Lower leg skin (tissue), 3 donors: ENCODE measurements around the gene IQCC.

Experiments used
- CTCF ChIP-seq, 3 donors: fragments of 450-650 bp; IDR thresholded peaks; one replicate each; pipeline ENCODE4 v1.5.1; 2016; ENCODE audit warnings: antibody characterized with exemption in 3 of 3, mild to moderate bottlenecking in 3 of 3, moderate library complexity in 2 of 3
- POLR2A ChIP-seq, 2 donors: fragments of 450-650 bp; IDR thresholded peaks; one replicate each; pipeline ENCODE4 v1.6.1; 2016 to 2017; ENCODE audit warnings: antibody characterized with exemption in 2 of 2, mild to moderate bottlenecking in 1 of 2, moderate library complexity in 1 of 2

- TF ChIP-seq POLR2A (IDR thresholded peaks at IDR 0.05) (no peak), CTCF (IDR thresholded peaks at IDR 0.05) (no peak)
Measured at GRCh38 chr1:32204943-32205361, 519 bp upstream of the IQCC start.
